CD4-positive, alpha-beta memory T cell (primary cell): ENCODE data around the gene BMX. TPM values are rescaled to one million over a fixed set of nuclear protein-coding genes. Genes with fewer than 3 reads are reported as not detected.

Experiments
- CTCF ChIA-PET: fragments of 350-600 bp; sonication (Branson Sonifier 250); formaldehyde crosslinking; loops from one replicate; lab custom pipeline; 2021; ENCODE audit warnings: inconsistent platforms; ENCODE audit not compliant: partially characterized antibody; lab: Charles Lee
- POLR2A ChIA-PET: fragments of 350-600 bp; sonication (Branson Sonifier 250); formaldehyde crosslinking; loops from one replicate; lab custom pipeline; 2021; ENCODE audit not compliant: partially characterized antibody; lab: Charles Lee
- DNase-seq, 5 donors: peaks; one replicate each; pipeline versions ENCODE4 v3.0.0 to v3.0.0-alpha.2; 2020 to 2022; ENCODE audit warnings: mixed read lengths in 1 of 5
- H3K27ac ChIP-seq: one replicate; pipeline ENCODE4 v1.7.0; 2013; ENCODE audit warnings: low read depth, low read length
- H3K27me3 ChIP-seq: 2 replicates; pipeline ENCODE4 v1.7.0; 2013; ENCODE audit warnings: mild to moderate bottlenecking, low read length, moderate library complexity; ENCODE audit not compliant: insufficient read depth
- H3K36me3 ChIP-seq: 2 replicates; pipeline ENCODE4 v1.7.0; 2013; ENCODE audit warnings: mild to moderate bottlenecking, low read length, moderate library complexity; ENCODE audit not compliant: insufficient read depth
- H3K4me1 ChIP-seq: 2 replicates; pipeline ENCODE4 v1.7.0; 2013; ENCODE audit warnings: mild to moderate bottlenecking, low read length, moderate library complexity; ENCODE audit not compliant: insufficient read depth
- H3K4me3 ChIP-seq, 2 donors: one replicate each; pipeline ENCODE4 v1.7.0; 2013; ENCODE audit warnings: low read length in 2 of 2, mild to moderate bottlenecking in 1 of 2
- H3K9me3 ChIP-seq, 2 donors: one replicate each; pipeline ENCODE4 v1.7.0; 2013; ENCODE audit warnings: low read length in 2 of 2, control low read depth in 1 of 2; ENCODE audit not compliant: control insufficient read depth in 1 of 2
- H3K27ac Mint-ChIP-seq, 7 donors: one replicate each; pipeline ENCODE4 v1.8.0; 2020 to 2021; ENCODE audit warnings: mixed read lengths in 7 of 7, mild to moderate bottlenecking in 6 of 7, inconsistent platforms in 3 of 7, moderate library complexity in 3 of 7
- H3K27me3 Mint-ChIP-seq, 2 donors: one replicate each; pipeline ENCODE4 v1.8.0; 2020 to 2021; ENCODE audit warnings: mixed read lengths in 2 of 2
- H3K36me3 Mint-ChIP-seq, 2 donors: one replicate each; pipeline ENCODE4 v1.8.0; 2020 to 2021; ENCODE audit warnings: mixed read lengths in 2 of 2, inconsistent platforms in 1 of 2, mild to moderate bottlenecking in 1 of 2
- H3K4me1 Mint-ChIP-seq, 4 donors: one replicate each; pipeline ENCODE4 v1.8.0; 2020 to 2021; ENCODE audit warnings: mixed read lengths in 4 of 4, mild to moderate bottlenecking in 1 of 4
- H3K4me3 Mint-ChIP-seq, 8 donors: one replicate each; pipeline ENCODE4 v1.8.0; 2020 to 2021; ENCODE audit warnings: mixed read lengths in 8 of 8, mild to moderate bottlenecking in 7 of 8, moderate library complexity in 6 of 8, inconsistent platforms in 3 of 8
- H3K9me3 Mint-ChIP-seq, 8 donors: one replicate each; pipeline ENCODE4 v1.8.0; 2020 to 2021; ENCODE audit warnings: mixed read lengths in 8 of 8, mild to moderate bottlenecking in 5 of 8, inconsistent platforms in 3 of 8, moderate library complexity in 1 of 8
- intact Hi-C: fragments of 100-400 bp; cut with micrococcal nuclease; formaldehyde crosslinking; loops from one replicate; pipeline ENCODE4 v1.15.1; 2023
- polyA plus RNA-seq, 2 donors: library from polyadenylated mRNA; unstranded; fragments of 300-500 nt; fragmentation: Illumina TruSeq; gene quantifications; one replicate each; pipeline ENCODE4 v1.2.3, GENCODE V29; 2021
- total RNA-seq, 2 experiments: library from RNA; stranded (reverse); gene quantifications; one replicate each; pipeline ENCODE4 v1.2.3, GENCODE V29; 2021

BMX gene
- not detected for total RNA-seq
- polyA plus RNA-seq: not detected

GRCh38 chrX:15500497-15500966, at the start of gene BMX:
Gene BMX, plus strand, starts transcription at chrX:15500807. Its CDS starts 7,547 bp downstream, at chrX:15508354.
- Histone ChIP-seq H3K27ac (no peak within 1 kb of the TSS), H3K4me1 (no peaks in the 10 kb centered on the region), H3K4me3 (no peak within 1 kb of the TSS), H3K9me3 (no peaks in the 10 kb centered on the region), H3K27me3 (no peaks in the 10 kb centered on the region), H3K36me3 (no peaks in the 10 kb centered on the region)
- H3K9me3 Mint-ChIP-seq: no peaks in the 10 kb centered on the region
- ChIA-PET CTCF (interaction anchor here (1.0 kb wide), 1 partner anchor 40 kb away, joined by 4 read pairs; no protein-coding TSS in a partner anchor), POLR2A (no interaction called here)
- peaks cover 0 to 2% (median under 1%) of the 10 kb centered on the region in 4 donors for H3K4me1 Mint-ChIP-seq
- no peaks in the 10 kb centered on the region for H3K36me3 Mint-ChIP-seq
- H3K27me3 Mint-ChIP-seq: peaks cover 5 to 8% of the 10 kb centered on the region in 2 donors
- H3K27ac Mint-ChIP-seq: no peak within 1 kb of the TSS
- H3K4me3 Mint-ChIP-seq: no peak within 1 kb of the TSS
- intact Hi-C loops: no loop called here
- DNase-seq: no peak

GRCh38 chrX:15451913-15452312, 48.7 kb upstream of the BMX start:
- H3K36me3 Mint-ChIP-seq: no peaks in the 10 kb centered on the region

GRCh38 chrX:15464704-15465103, 35.9 kb upstream of the BMX start:
- no peaks in the 10 kb centered on the region for H3K36me3 ChIP-seq
- H3K4me1 Mint-ChIP-seq: no peaks in the 10 kb centered on the region
- no peaks in the 10 kb centered on the region for H3K9me3 ChIP-seq
- ChIA-PET CTCF (no interaction called here), POLR2A (no interaction called here)
- intact Hi-C loops: loop anchor here (5.0 kb wide), 1 partner anchor 117 kb away; no protein-coding TSS in a partner anchor
- no peak overlapping the region for H3K27ac Mint-ChIP-seq
- H3K27ac ChIP-seq: no peak overlapping the region
- no peak for DNase-seq
- no peak overlapping the region for H3K4me3 Mint-ChIP-seq
- no peak overlapping the region for H3K4me3 ChIP-seq
- no peaks in the 10 kb centered on the region for H3K36me3 Mint-ChIP-seq
- no peaks in the 10 kb centered on the region for H3K9me3 Mint-ChIP-seq
- H3K27me3 ChIP-seq: no peaks in the 10 kb centered on the region
- peaks cover 0 to 4% of the 10 kb centered on the region in 2 donors for H3K27me3 Mint-ChIP-seq
- H3K4me1 ChIP-seq: no peaks in the 10 kb centered on the region

More at GRCh38 chrX:15451913-15452312, 48.7 kb upstream of the BMX start:
- Mint-ChIP-seq H3K9me3 (no peaks in the 10 kb centered on the region), H3K27ac (no peak overlapping the region), H3K4me1 (no peaks in the 10 kb centered on the region), H3K4me3 (no peak overlapping the region), H3K27me3 (peaks cover 0 to 2% of the 10 kb centered on the region in 2 donors)
- Histone ChIP-seq H3K27me3 (no peaks in the 10 kb centered on the region), H3K36me3 (no peaks in the 10 kb centered on the region), H3K4me1 (no peaks in the 10 kb centered on the region), H3K27ac (no peak overlapping the region), H3K9me3 (no peaks in the 10 kb centered on the region), H3K4me3 (no peak overlapping the region)
- intact Hi-C loops: no loop called here
- DNase-seq: no peak
- POLR2A ChIA-PET: no interaction called here
- CTCF ChIA-PET: interaction anchor here (0.6 kb wide), 1 partner anchor 105 kb away, joined by 3 read pairs; no protein-coding TSS in a partner anchor

GRCh38 chrX:15465347-15465746, 35.3 kb upstream of the BMX start:
- CTCF ChIA-PET: no interaction called here
- no peak overlapping the region for H3K27ac Mint-ChIP-seq
- DNase-seq: no peak
- Histone ChIP-seq H3K27ac (no peak overlapping the region), H3K9me3 (no peaks in the 10 kb centered on the region), H3K27me3 (no peaks in the 10 kb centered on the region), H3K36me3 (no peaks in the 10 kb centered on the region), H3K4me3 (no peak overlapping the region), H3K4me1 (no peaks in the 10 kb centered on the region)
- H3K4me1 Mint-ChIP-seq: no peaks in the 10 kb centered on the region
- intact Hi-C loops: loop anchor here (5.0 kb wide), 1 partner anchor 118 kb away; no protein-coding TSS in a partner anchor
- H3K36me3 Mint-ChIP-seq: no peaks in the 10 kb centered on the region
- no peak overlapping the region for H3K4me3 Mint-ChIP-seq
- H3K27me3 Mint-ChIP-seq: peaks cover 0 to under 1% of the 10 kb centered on the region in 2 donors
- no peaks in the 10 kb centered on the region for H3K9me3 Mint-ChIP-seq
- POLR2A ChIA-PET: no interaction called here

- Histone ChIP-seq H3K27me3 (no peaks in the 10 kb centered on the region), H3K4me1 (no peaks in the 10 kb centered on the region), H3K9me3 (no peaks in the 10 kb centered on the region), H3K4me3 (no peak overlapping the region), H3K36me3 (no peaks in the 10 kb centered on the region), H3K27ac (no peak overlapping the region)
- no peak overlapping the region for H3K27ac Mint-ChIP-seq
- H3K4me1 Mint-ChIP-seq: peaks cover 0 to 1% (median 0%) of the 10 kb centered on the region in 4 donors
- H3K4me3 Mint-ChIP-seq: no peak overlapping the region
- ChIA-PET POLR2A (no interaction called here), CTCF (interaction anchor here (2.5 kb wide), 1 partner anchor 117 kb away, joined by 10 read pairs; no protein-coding TSS in a partner anchor)
- DNase-seq: no peak
- H3K27me3 Mint-ChIP-seq: no peaks in the 10 kb centered on the region
- no peaks in the 10 kb centered on the region for H3K36me3 Mint-ChIP-seq
- no peaks in the 10 kb centered on the region for H3K9me3 Mint-ChIP-seq
- intact Hi-C loops: loop anchor here (5.0 kb wide), 1 partner anchor 119 kb away; no protein-coding TSS in a partner anchor
Observed at GRCh38 chrX:15465896-15466651, 34.5 kb upstream of the BMX start.

GRCh38 chrX:15468036-15468435, 32.6 kb upstream of the BMX start:
- intact Hi-C loops: loop anchor here (2.0 to 5.0 kb wide), 2 partner anchors 121 to 167 kb away; no protein-coding TSS in a partner anchor
- CTCF ChIA-PET: interaction anchor here (2.5 kb wide), 1 partner anchor 119 kb away, joined by 10 read pairs; no protein-coding TSS in a partner anchor
- POLR2A ChIA-PET: no interaction called here
- H3K4me3 Mint-ChIP-seq: no peak overlapping the region
- Histone ChIP-seq H3K27ac (no peak overlapping the region), H3K9me3 (no peaks in the 10 kb centered on the region), H3K36me3 (no peaks in the 10 kb centered on the region), H3K4me1 (no peaks in the 10 kb centered on the region), H3K27me3 (no peaks in the 10 kb centered on the region), H3K4me3 (no peak overlapping the region)
- DNase-seq: no peak
- H3K4me1 Mint-ChIP-seq: peaks cover 0 to 1% (median 0%) of the 10 kb centered on the region in 4 donors
- H3K27ac Mint-ChIP-seq: no peak overlapping the region
- H3K27me3 Mint-ChIP-seq: no peaks in the 10 kb centered on the region
- no peaks in the 10 kb centered on the region for H3K36me3 Mint-ChIP-seq
- no peaks in the 10 kb centered on the region for H3K9me3 Mint-ChIP-seq

- Histone ChIP-seq H3K36me3 (no peaks in the 10 kb centered on the region), H3K27me3 (no peaks in the 10 kb centered on the region), H3K27ac (no peak overlapping the region), H3K4me3 (no peak overlapping the region), H3K9me3 (no peaks in the 10 kb centered on the region), H3K4me1 (no peaks in the 10 kb centered on the region)
- no peak for DNase-seq
- peaks cover 0 to 1% (median 0%) of the 10 kb centered on the region in 4 donors for H3K4me1 Mint-ChIP-seq
- H3K27me3 Mint-ChIP-seq: peaks cover 0 to under 1% of the 10 kb centered on the region in 2 donors
- no peak overlapping the region for H3K4me3 Mint-ChIP-seq
- no peaks in the 10 kb centered on the region for H3K9me3 Mint-ChIP-seq
- no peaks in the 10 kb centered on the region for H3K36me3 Mint-ChIP-seq
- CTCF ChIA-PET: interaction anchor here (0.6 to 1.4 kb wide), 3 partner anchors 12 to 975 kb away, joined by 3 to 4 read pairs (median 3); no protein-coding TSS in a partner anchor
- POLR2A ChIA-PET: no interaction called here
- intact Hi-C loops: loop anchor here (2.0 to 5.0 kb wide), 2 partner anchors 122 to 169 kb away; no protein-coding TSS in a partner anchor
- no peak overlapping the region for H3K27ac Mint-ChIP-seq
Observed at GRCh38 chrX:15469613-15470012, 31.0 kb upstream of the BMX start.
